GM12878 (cell line): ENCODE data around the gene BAX.
"Not testable (repeated sequence)": the region's sequence is repeated elsewhere in the genome, so short reads cannot be mapped to it uniquely, and the experiment has no call there.

Experiments used
- ATF2 ChIP-seq: IDR thresholded peaks from 2 replicates; pipeline ENCODE4 v1.6.1; 2012; ENCODE audit warnings: low read length, inconsistent platforms
- ATF3 ChIP-seq: IDR thresholded peaks from 2 replicates; pipeline ENCODE4 v1.6.1; 2011; ENCODE audit warnings: low read depth, mild to moderate bottlenecking, low read length, moderate library complexity, borderline replicate concordance; ENCODE audit errors: extremely low read depth
- CTCF ChIP-seq, 3 experiments: IDR thresholded peaks in 2 of 3; conservative IDR thresholded peaks in 1 of 3; 2 replicates each; pipeline ENCODE4 v1.5.1; 2011; ENCODE audit warnings: low read depth in 3 of 3, low read length in 3 of 3, mild to moderate bottlenecking in 3 of 3, control low read depth in 2 of 3, moderate library complexity in 2 of 3, inconsistent platforms in 1 of 3, mixed read lengths in 1 of 3; ENCODE audit not compliant: control insufficient read depth in 2 of 3, insufficient read depth in 1 of 3; ENCODE audit errors: extremely low read depth in 1 of 3
- EZH2 ChIP-seq: IDR thresholded peaks from 2 replicates; pipeline ENCODE4 v1.6.1; 2012; ENCODE audit warnings: low read depth, mild to moderate bottlenecking, control low read depth, inconsistent platforms, low read length, borderline replicate concordance; ENCODE audit not compliant: control insufficient read depth
- KDM1A ChIP-seq: fragments of 200-600 bp; sonication (generic); IDR thresholded peaks from 2 replicates; pipeline ENCODE4 v1.6.1; 2016; ENCODE audit warnings: borderline replicate concordance
- MTA3 ChIP-seq: IDR thresholded peaks from 2 replicates; pipeline ENCODE4 v1.6.1; 2012; ENCODE audit warnings: low read length, inconsistent platforms, borderline replicate concordance
- NRF1 ChIP-seq: conservative IDR thresholded peaks from 2 replicates; pipeline ENCODE4 v1.6.1; 2011; ENCODE audit warnings: mild to moderate bottlenecking, low read depth, low read length, improper control_type of control experiment
- POLR2A ChIP-seq: IDR thresholded peaks from 2 replicates; pipeline ENCODE4 v1.6.1; 2011; ENCODE audit warnings: low read depth, mild to moderate bottlenecking, low read length
- POLR2AphosphoS5 ChIP-seq: IDR thresholded peaks from 2 replicates; pipeline ENCODE4 v1.6.1; 2011; ENCODE audit warnings: mild to moderate bottlenecking, low read length, inconsistent platforms
- SREBF2 ChIP-seq: IDR thresholded peaks from 2 replicates; pipeline ENCODE4 v1.6.1; 2012; ENCODE audit warnings: mild to moderate bottlenecking, low read length
- USF1 ChIP-seq: IDR thresholded peaks from 2 replicates; pipeline ENCODE4 v1.6.1; 2011; ENCODE audit warnings: borderline replicate concordance, low read depth, mild to moderate bottlenecking, moderate library complexity, mixed read lengths, low read length; ENCODE audit not compliant: insufficient read depth; ENCODE audit errors: extremely low read length
- YY1 ChIP-seq: IDR thresholded peaks from 2 replicates; pipeline ENCODE4 v1.6.1; 2011; ENCODE audit warnings: low read depth, mild to moderate bottlenecking, low read length
- ZNF207 ChIP-seq: fragments of 450-650 bp; IDR thresholded peaks from 2 replicates; pipeline ENCODE4 v1.6.1; 2014; ENCODE audit warnings: antibody characterized with exemption, mild to moderate bottlenecking, borderline replicate concordance

GRCh38 chr19:48927692-48928091, 27.0 kb upstream of the BAX start:
- TF ChIP-seq CTCF (IDR thresholded peaks at IDR 0.05 in 2 of 3, conservative IDR thresholded peaks at IDR 0.05 in 1 of 3; ENCODE audit: control insufficient read depth in 2 of 3, extremely low read depth in 1 of 3, insufficient read depth in 1 of 3, low read depth in 3 of 3, low read length in 3 of 3); POLR2AphosphoS5; ATF3; ZNF207; ATF2; NRF1; MTA3; USF1; YY1; EZH2; SREBF2; POLR2A; KDM1A: not testable (repeated sequence)
